H1 (cell line): ENCODE measurements around the gene SLC35F3. TPM values are rescaled to one million over a fixed set of nuclear protein-coding genes. Genes with fewer than 3 reads are reported as not detected.

Source experiments
- CTCF ChIA-PET: fragments of 300-600 bp; sonication (Branson Sonifier 250); formaldehyde crosslinking; loops from one replicate; lab custom pipeline; 2021; ENCODE audit not compliant: partially characterized antibody; lab: Charles Lee
- POLR2A ChIA-PET: fragments of 300-600 bp; sonication (Branson Sonifier 250); formaldehyde crosslinking; loops from one replicate; lab custom pipeline; 2021; ENCODE audit warnings: inconsistent platforms; ENCODE audit not compliant: partially characterized antibody; lab: Charles Lee
- DNase-seq, 2 experiments: peaks; one replicate each; pipeline versions ENCODE4 v3.0.0 to v3.0.0-alpha.2; 2010 to 2022; ENCODE audit warnings: low spot score in 2 of 2, low read depth in 1 of 2, mixed read lengths in 1 of 2
- FAIRE-seq: peaks from 2 replicates; lab custom pipeline; 2011; peaks lifted over from hg19 to GRCh38; lab: Jason Lieb, UNC
- H2AFZ ChIP-seq: 2 replicates; pipeline ENCODE4 v1.8.1; 2012; ENCODE audit warnings: low read length, inconsistent platforms
- H2AK5ac ChIP-seq: 2 replicates; pipeline ENCODE4 v1.6.1; 2013; ENCODE audit warnings: low read depth, low read length
- H2BK120ac ChIP-seq: replicated peaks from 2 replicates; pipeline ENCODE3; 2013; ENCODE audit warnings: low read depth, low read length, inconsistent platforms
- H2BK12ac ChIP-seq: 2 replicates; pipeline ENCODE4 v1.6.1; 2013; ENCODE audit warnings: low read depth, low read length
- H2BK15ac ChIP-seq: 2 replicates; pipeline ENCODE4 v1.6.1; 2013; ENCODE audit warnings: low read length
- H2BK20ac ChIP-seq: 2 replicates; pipeline ENCODE4 v1.6.1; 2013; ENCODE audit warnings: low read length
- H2BK5ac ChIP-seq: 2 replicates; pipeline ENCODE4 v1.6.1; 2013; ENCODE audit warnings: low read depth, low read length
- H3K14ac ChIP-seq: 2 replicates; pipeline ENCODE4 v1.6.1; 2013; ENCODE audit warnings: inconsistent platforms; ENCODE audit not compliant: insufficient read length
- H3K18ac ChIP-seq: 2 replicates; pipeline ENCODE4 v1.6.1; 2013; ENCODE audit warnings: low read length; ENCODE audit errors: extremely low read depth
- H3K23ac ChIP-seq: 2 replicates; pipeline ENCODE4 v1.6.1; 2013; ENCODE audit warnings: inconsistent platforms; ENCODE audit not compliant: insufficient read length
- H3K23me2 ChIP-seq: 2 replicates; pipeline ENCODE4 v1.6.1; 2013; ENCODE audit warnings: low read depth, low read length
- H3K27ac ChIP-seq: 2 replicates; pipeline ENCODE4 v1.6.1; 2011; ENCODE audit warnings: low read depth, low read length, inconsistent platforms
- H3K27me3 ChIP-seq, 4 experiments: replicated peaks in 1 of 4; 1 replicate in 1 of 4; 2 replicates in 3 of 4; pipeline versions ENCODE4 v1.6.1 to v1.8.1; 2011 to 2013; ENCODE audit warnings: low read length in 3 of 4, mild to moderate bottlenecking in 3 of 4, inconsistent platforms in 2 of 4, mixed read lengths in 2 of 4, moderate library complexity in 1 of 4; ENCODE audit not compliant: control insufficient read depth in 3 of 4, insufficient read depth in 3 of 4; ENCODE audit errors: extremely low read depth in 1 of 4
- H3K36me3 ChIP-seq, 4 experiments: 2 replicates each; pipeline versions ENCODE4 v1.6.1 to v1.8.1; 2011 to 2013; ENCODE audit warnings: mild to moderate bottlenecking in 4 of 4, low read length in 3 of 4, moderate library complexity in 2 of 4, control low read depth in 1 of 4, inconsistent platforms in 1 of 4; ENCODE audit not compliant: insufficient read depth in 4 of 4, control insufficient read depth in 2 of 4
- H3K4ac ChIP-seq: replicated peaks from 2 replicates; pipeline ENCODE3; 2013; ENCODE audit warnings: low read length, low read depth, mixed read lengths, inconsistent platforms; ENCODE audit not compliant: insufficient read length
- H3K4me1 ChIP-seq, 4 experiments: replicated peaks in 1 of 4; 1 replicate in 1 of 4; 2 replicates in 3 of 4; pipeline versions ENCODE4 v1.6.1 to v1.8.1; 2011 to 2013; ENCODE audit warnings: low read length in 3 of 4, inconsistent platforms in 2 of 4, mixed read lengths in 1 of 4; ENCODE audit not compliant: insufficient read depth in 4 of 4, control insufficient read depth in 3 of 4
- H3K4me2 ChIP-seq, 2 experiments: 2 replicates each; pipeline versions ENCODE4 v1.6.1 to v1.8.1; 2011 to 2013; ENCODE audit warnings: low read depth in 2 of 2, low read length in 2 of 2, control low read depth in 1 of 2, inconsistent platforms in 1 of 2, mild to moderate bottlenecking in 1 of 2; ENCODE audit not compliant: insufficient read depth in 1 of 2
- H3K4me3 ChIP-seq, 4 experiments: fragments of 200-600, 300-600 bp in 1 of 4; sonication (generic), shearing (Covaris generic), sonication (Bioruptor Twin) in 1 of 4; 2 replicates each; pipeline versions ENCODE4 v1.5.1 to v1.8.1; 2011 to 2016; ENCODE audit warnings: low read length in 4 of 4, low read depth in 3 of 4, control low read depth in 2 of 4, inconsistent platforms in 2 of 4, mild to moderate bottlenecking in 2 of 4, mixed read lengths in 1 of 4, moderate library complexity in 1 of 4; ENCODE audit not compliant: insufficient read depth in 2 of 4; ENCODE audit errors: extremely low read depth in 1 of 4
- H3K56ac ChIP-seq: replicated peaks from 2 replicates; pipeline ENCODE3; 2013; ENCODE audit warnings: low read depth, mild to moderate bottlenecking, mixed read lengths, low read length, inconsistent platforms; ENCODE audit not compliant: insufficient read length
- H3K79me1 ChIP-seq: 2 replicates; pipeline ENCODE4 v1.6.1; 2013; ENCODE audit warnings: low read depth, low read length, control low read depth
- H3K79me2 ChIP-seq, 2 experiments: 2 replicates each; pipeline versions ENCODE4 v1.6.1 to v1.8.1; 2012 to 2013; ENCODE audit warnings: low read length in 2 of 2, mild to moderate bottlenecking in 2 of 2, inconsistent platforms in 1 of 2; ENCODE audit not compliant: insufficient read depth in 2 of 2, control insufficient read depth in 1 of 2
- H3K9ac ChIP-seq, 4 experiments: replicated peaks in 1 of 4; 1 replicate in 1 of 4; 2 replicates in 3 of 4; pipeline versions ENCODE4 v1.6.1 to v1.8.1; 2011 to 2013; ENCODE audit warnings: low read depth in 3 of 4, low read length in 3 of 4, control low read depth in 2 of 4, mild to moderate bottlenecking in 2 of 4, moderate library complexity in 2 of 4, inconsistent platforms in 1 of 4; ENCODE audit errors: extremely low read depth in 1 of 4
- H3K9me3 ChIP-seq, 2 experiments: 2 replicates each; pipeline versions ENCODE4 v1.6.1 to v1.8.1; 2012 to 2013; ENCODE audit warnings: mild to moderate bottlenecking in 2 of 2, moderate library complexity in 2 of 2, control low read depth in 1 of 2, inconsistent platforms in 1 of 2, low read depth in 1 of 2, low read length in 1 of 2, mixed read lengths in 1 of 2; ENCODE audit not compliant: insufficient read depth in 2 of 2
- H4K20me1 ChIP-seq, 2 experiments: replicated peaks in 1 of 2; 2 replicates each; pipeline versions ENCODE3 to v1.8.1; 2011 to 2013; ENCODE audit warnings: inconsistent platforms in 2 of 2, low read length in 2 of 2, mild to moderate bottlenecking in 1 of 2; ENCODE audit not compliant: insufficient read depth in 2 of 2, control insufficient read depth in 1 of 2
- H4K5ac ChIP-seq: 2 replicates; pipeline ENCODE4 v1.6.1; 2013; ENCODE audit warnings: low read length, low read depth, mixed read lengths, inconsistent platforms; ENCODE audit not compliant: insufficient read length
- H4K8ac ChIP-seq: 2 replicates; pipeline ENCODE4 v1.8.0; 2013; ENCODE audit warnings: mild to moderate bottlenecking, moderate library complexity, low read length, inconsistent platforms; ENCODE audit not compliant: insufficient read depth; ENCODE audit errors: extremely low read depth
- H4K91ac ChIP-seq: replicated peaks from 2 replicates; pipeline ENCODE3; 2013; ENCODE audit warnings: low read length, mixed read lengths, inconsistent platforms; ENCODE audit not compliant: insufficient read length
- CTCF ChIP-seq, 3 experiments: IDR thresholded peaks; 1 replicate in 2 of 3; 2 replicates in 1 of 3; pipeline versions ENCODE4 v1.5.1 to v1.6.1; 2011; ENCODE audit warnings: low read length in 3 of 3, mild to moderate bottlenecking in 3 of 3, inconsistent platforms in 2 of 3, low read depth in 1 of 3, moderate library complexity in 1 of 3; ENCODE audit not compliant: insufficient read depth in 1 of 3; ENCODE audit errors: control extremely low read depth in 1 of 3
- E2F6 ChIP-seq: IDR thresholded peaks from 2 replicates; pipeline ENCODE4 v1.6.1; 2012; ENCODE audit warnings: inconsistent platforms
- RAD21 ChIP-seq, 2 experiments: IDR thresholded peaks in 1 of 2; conservative IDR thresholded peaks in 1 of 2; 2 replicates each; pipeline ENCODE4 v1.6.1; 2011; ENCODE audit warnings: low read depth in 2 of 2, low read length in 2 of 2, improper control_type of control experiment in 1 of 2, inconsistent platforms in 1 of 2, mild to moderate bottlenecking in 1 of 2, moderate library complexity in 1 of 2
- SAP30 ChIP-seq: fragments of 300-600 bp; sonication (generic); IDR thresholded peaks from 2 replicates; pipeline ENCODE4 v1.7.1; 2012; ENCODE audit warnings: low read length, moderate library complexity, mild to moderate bottlenecking, inconsistent platforms; ENCODE audit not compliant: insufficient read depth, insufficient replicate concordance
- WGBS, 2 experiments: shearing (Covaris generic) in 1 of 2; methylation state at CpG; one replicate each; pipeline versions ENCODE4 v1.1.6 to v1.1.7; 2013 to 2015; ENCODE audit warnings: low lambda C conversion rate in 2 of 2, mixed read lengths in 2 of 2, inconsistent platforms in 1 of 2, low coverage in 1 of 2, missing lambda C conversion rate in 1 of 2; ENCODE audit not compliant: insufficient replicate concordance in 2 of 2, insufficient coverage in 1 of 2, insufficient read length in 1 of 2; ENCODE audit errors: extremely low coverage in 1 of 2, missing lambda C conversion rate in 1 of 2; 5-methylcytosine and 5-hydroxymethylcytosine counted together
- polyA plus RNA-seq, 7 experiments: library from polyadenylated mRNA; depleted of rRNA in 3 of 7; stranded (reverse) in 5 of 7; unstranded in 2 of 7; fragments of >200 nt in 5 of 7; fragments of 200-250 nt in 2 of 7; gene quantifications; 1 replicate in 5 of 7; 2 replicates in 1 of 7; 4 replicates in 1 of 7; pipeline versions ENCODE4 v1.2.1 to v1.2.3, GENCODE V29; 2011 to 2013; ENCODE audit warnings: missing spikeins in 2 of 7, mixed read lengths in 2 of 7
- total RNA-seq: library from RNA; stranded (reverse); fragmentation: NEBNext Ultra II Directional; extraction: Animal tissue kit (Norgen Biotek cat#: 25700); gene quantifications from 2 replicates; pipeline ENCODE4 v1.2.1, GENCODE V29; 2021

Gene SLC35F3
- total and polyA plus RNA-seq, 2 of the 8 experiments (the other 6 are each of a cell fraction or from before 2014, with no cell fraction given), result 0.78 to 1.2 TPM

- 92% methylated on average over 7 of the region's 7 CpGs; no CpG with 5 or more reads in 1 of the 2 experiments for WGBS, 2 experiments
- no peak for DNase-seq
- H3K4me3 ChIP-seq, result no peak overlapping the region
- H3K23me2 ChIP-seq, result no peaks in the 10 kb centered on the region; the same call in 1 of the 2 replicates
- no peak for FAIRE-seq
- no peak overlapping the region for H3K4ac ChIP-seq
- ChIA-PET CTCF (interaction anchor here (0.9 to 2.3 kb wide), 10 partner anchors 11 to 294 kb away, joined by 3 to 13 read pairs (median 4); no protein-coding TSS in a partner anchor), POLR2A (no interaction called here)
- H3K23ac ChIP-seq, result no peak overlapping the region
- H2BK20ac ChIP-seq, result no peak overlapping the region
- no peaks in the 10 kb centered on the region for H4K20me1 ChIP-seq
- peak in 1 of 2 experiments; percentile 18; a peak in 1 of 4 replicates for TF ChIP-seq RAD21 (IDR thresholded peaks at IDR 0.05 in 1 of 2, conservative IDR thresholded peaks at IDR 0.05 in 1 of 2; ENCODE audit: low read depth in 2 of 2, low read length in 2 of 2)
- no peak for TF ChIP-seq SAP30
- no peak for TF ChIP-seq E2F6
- peak in 2 of 3 experiments; percentile 5 to 9; a peak in 2 of 4 replicates for TF ChIP-seq CTCF (IDR thresholded peaks at IDR 0.05; ENCODE audit: control extremely low read depth in 1 of 3, insufficient read depth in 1 of 3, low read depth in 1 of 3, low read length in 3 of 3)
- no peak overlapping the region for H2BK5ac ChIP-seq
- H3K9me3 ChIP-seq, result no peaks in the 10 kb centered on the region
- no peak overlapping the region for H2BK120ac ChIP-seq
- H3K79me2 ChIP-seq, result no peaks in the 10 kb centered on the region
- H2AK5ac ChIP-seq, result no peak overlapping the region
- no peaks in the 10 kb centered on the region for H3K36me3 ChIP-seq
- no peak overlapping the region for H4K8ac ChIP-seq
- H3K79me1 ChIP-seq, result no peaks in the 10 kb centered on the region
- H3K4me2 ChIP-seq, result no peak overlapping the region
- no peak overlapping the region for H3K18ac ChIP-seq
- H3K27ac ChIP-seq, result no peak overlapping the region
- no peaks in the 10 kb centered on the region for H3K4me1 ChIP-seq
- H3K27me3 ChIP-seq, result no peaks in the 10 kb centered on the region; a peak in 1 of 7 replicates
- H4K91ac ChIP-seq, result no peak overlapping the region
- H2AFZ ChIP-seq, result no peak overlapping the region
- H3K56ac ChIP-seq, result no peak overlapping the region
- H3K14ac ChIP-seq, result no peak overlapping the region
- no peak overlapping the region for H3K9ac ChIP-seq
- no peak overlapping the region for H4K5ac ChIP-seq
- H2BK12ac ChIP-seq, result no peak overlapping the region
- H2BK15ac ChIP-seq, result no peak overlapping the region
Observed at GRCh38 chr1:233972951-233973635, 68.6 kb downstream of the SLC35F3 start.
